Smooth muscle cell (in vitro differentiated cells): ENCODE measurements around the gene YKT6. TPM values are rescaled to one million over a fixed set of nuclear protein-coding genes. Genes with fewer than 3 reads are reported as not detected.

Experiments used
- DNase-seq: peaks from one replicate; lab custom pipeline; 2025; ENCODE audit not compliant: unreplicated experiment; lab: John Stamatoyannopoulos, UW
- H2AFZ ChIP-seq: fragments of 200-600 bp; sonication (generic); 2 replicates; pipeline ENCODE4 v1.6.0; 2016; ENCODE audit warnings: antibody characterized with exemption, low read depth, mild to moderate bottlenecking
- H3F3A ChIP-seq: fragments of 200-600 bp; sonication (generic); 2 replicates; pipeline ENCODE4 v1.6.0; 2017; ENCODE audit warnings: antibody characterized with exemption, low read depth
- H3K27ac ChIP-seq: fragments of 200-600 bp; sonication (generic); 2 replicates; pipeline ENCODE4 v1.5.1; 2016; ENCODE audit warnings: low read depth, mild to moderate bottlenecking
- H3K27me3 ChIP-seq: fragments of 200-600 bp; sonication (generic); 2 replicates; pipeline ENCODE4 v1.6.1; 2016; ENCODE audit warnings: low read depth, mild to moderate bottlenecking
- H3K36me3 ChIP-seq: fragments of 200-600 bp; sonication (generic); 2 replicates; pipeline ENCODE4 v1.5.1; 2016; ENCODE audit warnings: low read depth
- H3K4me1 ChIP-seq: fragments of 200-600 bp; sonication (generic); 2 replicates; pipeline ENCODE4 v1.5.1; 2016; ENCODE audit warnings: low read depth
- H3K4me2 ChIP-seq: fragments of 200-600 bp; sonication (generic); 2 replicates; pipeline ENCODE4 v1.6.0; 2016; ENCODE audit warnings: mild to moderate bottlenecking
- H3K4me3 ChIP-seq: fragments of 200-600 bp; sonication (generic); 2 replicates; pipeline ENCODE4 v1.5.1; 2016; ENCODE audit warnings: mild to moderate bottlenecking
- H3K79me2 ChIP-seq: fragments of 200-600 bp; sonication (generic); 2 replicates; pipeline ENCODE4 v1.6.0; 2016; ENCODE audit warnings: low read depth, mild to moderate bottlenecking
- H3K9ac ChIP-seq: fragments of 200-600 bp; sonication (generic); 2 replicates; pipeline ENCODE4 v1.6.0; 2016; ENCODE audit warnings: low read depth
- H3K9me3 ChIP-seq: fragments of 200-600 bp; sonication (generic); replicated peaks from 2 replicates; pipeline ENCODE4 v1.5.1; 2016; ENCODE audit warnings: low read depth
- H4K20me1 ChIP-seq: fragments of 200-600 bp; sonication (generic); 2 replicates; pipeline ENCODE4 v1.6.0; 2016; ENCODE audit warnings: low read depth
- CTCF ChIP-seq: fragments of 200-600 bp; sonication (generic); IDR thresholded peaks from 2 replicates; pipeline ENCODE4 v1.5.1; 2017; ENCODE audit warnings: borderline replicate concordance, mild to moderate bottlenecking, antibody characterized with exemption; ENCODE audit not compliant: insufficient read depth, poor library complexity, severe bottlenecking
- WGBS: methylation state at CpG from one replicate; pipeline ENCODE4 v1.1.7; 2016; ENCODE audit warnings: low lambda C conversion rate; 5-methylcytosine and 5-hydroxymethylcytosine counted together
- polyA plus RNA-seq: library from polyadenylated mRNA; unstranded; fragments of >200 nt; fragmentation: Nextera tagmentation; extraction: Ambion mirVana; gene quantifications from 2 replicates; pipeline ENCODE4 v1.2.1, GENCODE V29; 2016
- total RNA-seq: library from RNA; depleted of rRNA; stranded (reverse); fragments of >200 nt; gene quantifications from 2 replicates; pipeline ENCODE4 v1.2.3, GENCODE V29; 2014

Gene YKT6
- total and polyA plus RNA-seq, 2 experiments from 2014 or later, result 64.2 to 86.5 TPM

GRCh38 chr7:44228571-44229350, 28.0 kb downstream of the YKT6 start:
- Histone ChIP-seq H3K27ac (no peak overlapping the region), H3K79me2 (no peaks in the 10 kb centered on the region), H3K9me3 (no peaks in the 10 kb centered on the region), H3K9ac (no peak overlapping the region), H4K20me1 (no peaks in the 10 kb centered on the region), H3K27me3 (no peaks in the 10 kb centered on the region), H3K4me2 (no peak overlapping the region), H2AFZ (no peak overlapping the region), H3K36me3 (no peaks in the 10 kb centered on the region), H3F3A (no peaks in the 10 kb centered on the region), H3K4me3 (no peak overlapping the region), H3K4me1 (peaks cover 5% of the 10 kb centered on the region)
- WGBS, result 89% methylated on average over 14 of the region's 29 CpGs
- no peak for TF ChIP-seq CTCF
- no peak for DNase-seq

DNA sequence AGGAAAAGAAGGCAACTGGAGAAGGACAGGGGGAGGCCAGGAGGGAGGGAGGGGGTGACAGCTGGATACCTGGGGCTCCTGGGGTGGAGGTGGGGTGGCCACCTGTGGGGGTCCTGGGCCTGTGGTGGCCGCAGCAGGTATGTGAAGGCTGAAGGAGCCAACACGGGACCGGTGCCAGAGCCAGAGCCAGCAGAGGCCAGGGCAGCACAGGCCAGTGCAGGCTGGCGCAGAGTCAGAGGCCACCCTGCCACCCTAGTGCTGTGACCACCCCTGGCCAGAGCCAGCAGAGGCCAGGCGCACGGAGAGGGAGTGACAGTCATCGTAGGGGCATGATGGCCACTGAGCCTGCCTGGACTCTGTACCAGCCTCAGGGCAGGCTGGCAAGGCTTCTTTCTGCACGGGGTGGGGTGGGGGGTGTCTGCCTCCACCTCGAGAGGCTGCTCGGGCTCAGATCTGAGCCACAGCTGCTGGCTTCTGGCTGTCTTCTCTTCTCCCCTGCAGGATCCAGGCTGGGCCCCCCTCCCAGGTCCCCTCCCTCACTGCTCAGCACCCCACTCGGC, 28.8 kb downstream of the YKT6 start:
- no peak overlapping the region for H3K4me2 ChIP-seq
- no peak for TF ChIP-seq CTCF
- H4K20me1 ChIP-seq, result no peaks in the 10 kb centered on the region
- 97% methylated on average over 10 of the region's 11 CpGs for WGBS
- H3K4me3 ChIP-seq, result no peak overlapping the region
- no peak for DNase-seq
- no peaks in the 10 kb centered on the region for H3K4me1 ChIP-seq
- H3F3A ChIP-seq, result no peaks in the 10 kb centered on the region
- H3K9me3 ChIP-seq, result no peaks in the 10 kb centered on the region
- no peak overlapping the region for H3K9ac ChIP-seq
- H3K27me3 ChIP-seq, result no peaks in the 10 kb centered on the region
- H3K27ac ChIP-seq, result no peak overlapping the region
- H3K36me3 ChIP-seq, result no peaks in the 10 kb centered on the region
- no peak overlapping the region for H2AFZ ChIP-seq
- no peaks in the 10 kb centered on the region for H3K79me2 ChIP-seq

DNA sequence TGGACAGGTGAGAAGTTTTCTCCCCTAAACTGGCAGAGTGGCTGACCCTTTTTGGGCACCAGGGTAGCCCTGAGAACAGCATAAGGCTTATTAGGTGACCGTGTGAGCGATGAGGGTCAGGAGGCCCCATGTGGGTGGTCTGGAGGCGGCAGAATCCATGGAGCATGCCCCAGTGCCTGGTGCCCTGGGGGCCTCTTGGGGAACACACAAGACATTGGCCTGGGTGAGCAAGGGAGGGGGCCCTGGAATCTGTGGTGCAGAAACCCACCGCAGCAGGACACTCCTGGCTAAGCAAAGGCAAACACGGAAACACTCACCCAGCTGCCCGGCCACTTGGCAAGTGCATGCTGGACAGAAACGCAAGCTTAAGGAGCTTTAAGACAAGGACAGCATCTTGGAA, 29.5 kb downstream of the YKT6 start:
- WGBS, result 91% methylated on average over 7 of the region's 7 CpGs
- H3K4me3 ChIP-seq, result no peak overlapping the region
- no peak overlapping the region for H3K27ac ChIP-seq
- H3K9me3 ChIP-seq, result no peaks in the 10 kb centered on the region
- H3F3A ChIP-seq, result no peaks in the 10 kb centered on the region
- H2AFZ ChIP-seq, result no peak overlapping the region
- H3K27me3 ChIP-seq, result no peaks in the 10 kb centered on the region
- H3K79me2 ChIP-seq, result no peaks in the 10 kb centered on the region
- TF ChIP-seq CTCF, result no peak
- no peak overlapping the region for H3K9ac ChIP-seq
- no peaks in the 10 kb centered on the region for H3K4me1 ChIP-seq
- no peak for DNase-seq
- no peaks in the 10 kb centered on the region for H3K36me3 ChIP-seq
- H4K20me1 ChIP-seq, result no peaks in the 10 kb centered on the region
- H3K4me2 ChIP-seq, result no peak overlapping the region
